SH-SY5Y (cell line): ENCODE data around the gene PKDCC.

Source experiments
- GATA2 ChIP-seq: IDR thresholded peaks from 2 replicates; pipeline ENCODE4 v1.6.1; 2011; ENCODE audit warnings: mild to moderate bottlenecking, low read depth, low read length
- GATA3 ChIP-seq: IDR thresholded peaks from 2 replicates; pipeline ENCODE4 v1.6.1; 2011; ENCODE audit warnings: low read depth, mild to moderate bottlenecking, low read length, moderate library complexity

- TF ChIP-seq GATA2: no peak
- no peak for TF ChIP-seq GATA3
Measured at GRCh38 chr2:42098571-42099437, 51.0 kb downstream of the PKDCC start.
